Panc1 (cell line): Measurements from ENCODE around the gene BTN2A1. TPM values are rescaled to one million over a fixed set of nuclear protein-coding genes. Genes with fewer than 3 reads are reported as not detected.

Experiments
- ATAC-seq: fragments of 200-7000 bp; cut with Tn5 transposase; 2 replicates; pipeline ENCODE4 v1.9.1; 2020; ENCODE audit warnings: mild to moderate bottlenecking, moderate library complexity
- BruUV-seq: library from RNA; stranded (reverse); fragments of 400-500 nt; replicated peaks from 2 replicates; lab custom pipeline; 2021; lab: Mats Ljungman, UMichigan
- CTCF ChIA-PET: fragments of 300-600 bp; sonication (Branson Sonifier 250); formaldehyde crosslinking; loops from one replicate; lab custom pipeline; 2022; ENCODE audit warnings: antibody characterized with exemption; lab: Charles Lee
- POLR2A ChIA-PET: fragments of 300-600 bp; sonication (Branson Sonifier 250); formaldehyde crosslinking; loops from one replicate; lab custom pipeline; 2022; ENCODE audit warnings: antibody characterized with exemption; lab: Charles Lee
- DNase-seq: peaks from one replicate; pipeline ENCODE4 v3.0.0-alpha.2; 2010; ENCODE audit warnings: low read depth, low spot score
- H3K27ac ChIP-seq: 2 replicates; pipeline ENCODE4 v1.5.1; 2011; ENCODE audit warnings: mild to moderate bottlenecking, low read length, inconsistent platforms
- H3K27me3 ChIP-seq: fragments of 200-500 bp; sonication (Bioruptor generic); 2 replicates; pipeline ENCODE4 v1.6.0; 2014; ENCODE audit warnings: low read length, inconsistent platforms; ENCODE audit not compliant: control insufficient read depth, insufficient read depth
- H3K36me3 ChIP-seq: fragments of 200-500 bp; sonication (Bioruptor generic); 2 replicates; pipeline ENCODE4 v1.5.1; 2014; ENCODE audit warnings: inconsistent platforms, mild to moderate bottlenecking, low read length, moderate library complexity; ENCODE audit not compliant: control insufficient read depth, insufficient read depth
- H3K4me1 ChIP-seq: 2 replicates; pipeline ENCODE4 v1.5.1; 2011; ENCODE audit warnings: inconsistent platforms, mild to moderate bottlenecking, low read length, moderate library complexity; ENCODE audit not compliant: control insufficient read depth, insufficient read depth
- H3K4me3 ChIP-seq, 2 experiments: 2 replicates each; pipeline ENCODE4 v1.5.1; 2011 to 2012; ENCODE audit warnings: low read depth in 2 of 2, low read length in 2 of 2, mild to moderate bottlenecking in 2 of 2, inconsistent platforms in 1 of 2, moderate library complexity in 1 of 2
- H3K9me3 ChIP-seq: fragments of 200-500 bp; sonication (Bioruptor generic); 2 replicates; pipeline ENCODE4 v1.5.1; 2014; ENCODE audit warnings: low read depth, mild to moderate bottlenecking, inconsistent platforms, low read length, moderate library complexity; ENCODE audit not compliant: control insufficient read depth, insufficient read depth
- CTCF ChIP-seq: fragments of 450-650 bp; IDR thresholded peaks from 2 replicates; pipeline ENCODE4 v1.5.1; 2017; ENCODE audit warnings: mild to moderate bottlenecking
- REST ChIP-seq, 2 experiments: IDR thresholded peaks; 2 replicates each; pipeline ENCODE4 v1.6.1; 2011 to 2012; ENCODE audit warnings: low read depth in 2 of 2, control low read depth in 1 of 2, low read length in 1 of 2, mild to moderate bottlenecking in 1 of 2, moderate library complexity in 1 of 2; ENCODE audit not compliant: insufficient read depth in 1 of 2
- TCF7L2 ChIP-seq: IDR thresholded peaks from 2 replicates; pipeline ENCODE4 v1.6.1; 2011; ENCODE audit warnings: mild to moderate bottlenecking, low read depth, low read length, inconsistent platforms
- in situ Hi-C: cut with HindIII; loops from 2 replicates; pipeline ENCODE4 v1.10.0; 2016; ENCODE audit warnings: low sequenced_read_pairs, low pct_unique_long_range_greater_than_20kb
- intact Hi-C: fragments of 100-400 bp; cut with micrococcal nuclease; formaldehyde crosslinking; loops from one replicate; pipeline ENCODE4 v1.10.0; 2022; ENCODE audit not compliant: unreplicated experiment
- total RNA-seq: library from RNA; stranded (reverse); gene quantifications from one replicate; pipeline ENCODE4 v1.2.1, GENCODE V29; 2021; ENCODE audit not compliant: unreplicated experiment

BTN2A1 gene
- total RNA-seq, 1 experiment from 2014 or later: 23.0 TPM

- no peak for TF ChIP-seq REST (IDR thresholded peaks at IDR 0.05; ENCODE audit: insufficient read depth in 1 of 2, low read depth in 2 of 2, low read length in 1 of 2)
- CTCF ChIA-PET: no interaction called here
- BruUV-seq: no TSS peak
- in situ Hi-C loops (no loop called here), intact Hi-C loops (no loop called here)
- Histone ChIP-seq H3K27me3 (no peaks in the 10 kb centered on the region), H3K9me3 (no peaks in the 10 kb centered on the region), H3K27ac (no peak overlapping the region), H3K4me1 (no peaks in the 10 kb centered on the region), H3K4me3 (no peak overlapping the region), H3K36me3 (no peaks in the 10 kb centered on the region)
- POLR2A ChIA-PET: no interaction called here
- DNase-seq (no peak), ATAC-seq (no peak)
Observed at GRCh38 chr6:26445934-26446667, 11.7 kb upstream of the BTN2A1 start.

DNA sequence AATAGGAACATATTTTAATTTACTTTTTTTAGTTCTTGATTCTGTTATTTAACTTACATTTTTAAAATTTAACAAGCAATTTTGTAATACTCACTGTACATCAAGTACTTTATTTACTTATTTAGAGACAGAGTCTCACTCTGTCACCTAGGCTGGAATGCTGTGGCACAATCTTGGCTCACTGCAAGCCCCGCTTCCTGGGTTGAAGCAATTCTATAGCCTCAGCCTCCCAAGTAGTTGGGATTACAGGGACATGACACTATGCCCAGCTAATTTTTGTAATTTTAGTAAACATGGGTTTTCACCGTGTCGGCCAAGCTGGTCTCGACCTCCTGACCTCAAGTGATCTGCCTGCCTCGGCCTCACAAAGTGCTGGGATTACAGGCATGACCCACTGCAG is 10.5 kb upstream of the BTN2A1 start:
- no peaks in the 10 kb centered on the region for H3K27me3 ChIP-seq
- no peak for DNase-seq
- no peaks in the 10 kb centered on the region for H3K4me1 ChIP-seq
- intact Hi-C loops (no loop called here), in situ Hi-C loops (no loop called here)
- BruUV-seq: no TSS peak
- no peaks in the 10 kb centered on the region for H3K36me3 ChIP-seq
- TF ChIP-seq REST (IDR thresholded peaks at IDR 0.05; ENCODE audit: insufficient read depth in 1 of 2, low read depth in 2 of 2, low read length in 1 of 2) (no peak), CTCF (no peak), TCF7L2 (no peak)
- ChIA-PET POLR2A (no interaction called here), CTCF (no interaction called here)
- ATAC-seq: no peak
- no peak overlapping the region for H3K4me3 ChIP-seq
- H3K27ac ChIP-seq: no peak overlapping the region
- H3K9me3 ChIP-seq: no peaks in the 10 kb centered on the region
